GM12878 (cell line): ENCODE results near the gene MAPKAP1.

ENCODE experiments used
- CHD2 ChIP-seq: IDR thresholded peaks from 2 replicates; pipeline ENCODE4 v1.6.1; 2011; ENCODE audit warnings: low read depth, low read length, improper control_type of control experiment, borderline replicate concordance
- EGR1 ChIP-seq, 2 experiments: IDR thresholded peaks; 1 replicate in 1 of 2; 2 replicates in 1 of 2; pipeline ENCODE4 v1.6.1; 2011 to 2012; ENCODE audit warnings: low read depth in 2 of 2, low read length in 2 of 2, borderline replicate concordance in 1 of 2, mild to moderate bottlenecking in 1 of 2, moderate library complexity in 1 of 2
- EZH2 ChIP-seq: IDR thresholded peaks from 2 replicates; pipeline ENCODE4 v1.6.1; 2012; ENCODE audit warnings: low read depth, mild to moderate bottlenecking, control low read depth, inconsistent platforms, low read length, borderline replicate concordance; ENCODE audit not compliant: control insufficient read depth
- HDAC6 ChIP-seq: fragments of 200-600 bp; sonication (generic); IDR thresholded peaks from one replicate; pipeline ENCODE4 v1.8.0; 2017; ENCODE audit warnings: antibody characterized with exemption; ENCODE audit not compliant: unreplicated experiment
- MXI1 ChIP-seq: fragments of 150-350 bp; IDR thresholded peaks from 2 replicates; pipeline ENCODE4 v1.6.1; 2011; ENCODE audit warnings: low read depth, mild to moderate bottlenecking, inconsistent platforms, low read length, improper control_type of control experiment
- SMAD1 ChIP-seq: fragments of 450-650 bp; IDR thresholded peaks from 2 replicates; pipeline ENCODE4 v1.6.1; 2018; ENCODE audit warnings: mild to moderate bottlenecking, low read depth; ENCODE audit not compliant: partially characterized antibody
- YBX1 ChIP-seq: fragments of 450-650 bp; IDR thresholded peaks from 2 replicates; pipeline ENCODE4 v1.6.1; 2016; ENCODE audit warnings: antibody characterized with exemption
- TF ChIP-seq, protein P1 (sequence below), 3 experiments: IDR thresholded peaks in 2 of 3; conservative IDR thresholded peaks in 1 of 3; 2 replicates each; pipeline ENCODE4 v1.5.1; 2011; ENCODE audit warnings: low read depth in 3 of 3, low read length in 3 of 3, mild to moderate bottlenecking in 3 of 3, control low read depth in 2 of 3, moderate library complexity in 2 of 3, inconsistent platforms in 1 of 3, mixed read lengths in 1 of 3; ENCODE audit not compliant: control insufficient read depth in 2 of 3, insufficient read depth in 1 of 3; ENCODE audit errors: extremely low read depth in 1 of 3
- TF ChIP-seq, protein P2 (sequence below): fragments of 450-650 bp; IDR thresholded peaks from 2 replicates; pipeline ENCODE4 v1.6.1; 2014; ENCODE audit warnings: mild to moderate bottlenecking
- TF ChIP-seq, protein P3 (sequence below): fragments of 450-650 bp; IDR thresholded peaks from 2 replicates; pipeline ENCODE4 v1.6.1; 2017; ENCODE audit warnings: mild to moderate bottlenecking

DNA sequence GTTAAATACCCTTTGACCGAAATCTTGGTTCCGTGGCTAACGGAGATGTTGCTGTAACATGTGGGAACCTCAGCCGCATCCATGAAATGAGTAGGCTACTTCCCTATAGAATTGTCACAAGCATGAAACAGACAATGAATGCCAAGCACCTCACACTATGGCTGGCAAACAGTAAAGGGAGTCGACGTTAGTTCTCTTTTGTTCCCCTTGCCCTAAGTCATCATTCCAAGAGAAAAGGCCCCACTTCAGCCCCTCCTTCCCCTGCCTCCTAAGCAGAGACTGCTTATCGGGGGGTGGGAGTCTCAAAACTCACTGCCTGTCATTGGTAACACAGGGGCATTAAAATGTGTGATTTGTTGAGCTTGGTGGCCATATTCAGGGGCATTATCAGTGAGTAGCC, 159.6 kb downstream of the MAPKAP1 start:
- TF ChIP-seq, protein P1, sequence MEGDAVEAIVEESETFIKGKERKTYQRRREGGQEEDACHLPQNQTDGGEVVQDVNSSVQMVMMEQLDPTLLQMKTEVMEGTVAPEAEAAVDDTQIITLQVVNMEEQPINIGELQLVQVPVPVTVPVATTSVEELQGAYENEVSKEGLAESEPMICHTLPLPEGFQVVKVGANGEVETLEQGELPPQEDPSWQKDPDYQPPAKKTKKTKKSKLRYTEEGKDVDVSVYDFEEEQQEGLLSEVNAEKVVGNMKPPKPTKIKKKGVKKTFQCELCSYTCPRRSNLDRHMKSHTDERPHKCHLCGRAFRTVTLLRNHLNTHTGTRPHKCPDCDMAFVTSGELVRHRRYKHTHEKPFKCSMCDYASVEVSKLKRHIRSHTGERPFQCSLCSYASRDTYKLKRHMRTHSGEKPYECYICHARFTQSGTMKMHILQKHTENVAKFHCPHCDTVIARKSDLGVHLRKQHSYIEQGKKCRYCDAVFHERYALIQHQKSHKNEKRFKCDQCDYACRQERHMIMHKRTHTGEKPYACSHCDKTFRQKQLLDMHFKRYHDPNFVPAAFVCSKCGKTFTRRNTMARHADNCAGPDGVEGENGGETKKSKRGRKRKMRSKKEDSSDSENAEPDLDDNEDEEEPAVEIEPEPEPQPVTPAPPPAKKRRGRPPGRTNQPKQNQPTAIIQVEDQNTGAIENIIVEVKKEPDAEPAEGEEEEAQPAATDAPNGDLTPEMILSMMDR (IDR thresholded peaks at IDR 0.05 in 2 of 3, conservative IDR thresholded peaks at IDR 0.05 in 1 of 3; ENCODE audit: control insufficient read depth in 2 of 3, extremely low read depth in 1 of 3, insufficient read depth in 1 of 3, low read depth in 3 of 3, low read length in 3 of 3) = no peak
- TF ChIP-seq YBX1 = no peak
- TF ChIP-seq HDAC6 = no peak
- TF ChIP-seq, protein P2, sequence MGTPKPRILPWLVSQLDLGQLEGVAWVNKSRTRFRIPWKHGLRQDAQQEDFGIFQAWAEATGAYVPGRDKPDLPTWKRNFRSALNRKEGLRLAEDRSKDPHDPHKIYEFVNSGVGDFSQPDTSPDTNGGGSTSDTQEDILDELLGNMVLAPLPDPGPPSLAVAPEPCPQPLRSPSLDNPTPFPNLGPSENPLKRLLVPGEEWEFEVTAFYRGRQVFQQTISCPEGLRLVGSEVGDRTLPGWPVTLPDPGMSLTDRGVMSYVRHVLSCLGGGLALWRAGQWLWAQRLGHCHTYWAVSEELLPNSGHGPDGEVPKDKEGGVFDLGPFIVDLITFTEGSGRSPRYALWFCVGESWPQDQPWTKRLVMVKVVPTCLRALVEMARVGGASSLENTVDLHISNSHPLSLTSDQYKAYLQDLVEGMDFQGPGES = no peak
- TF ChIP-seq EZH2 = no peak
- TF ChIP-seq, protein P3, sequence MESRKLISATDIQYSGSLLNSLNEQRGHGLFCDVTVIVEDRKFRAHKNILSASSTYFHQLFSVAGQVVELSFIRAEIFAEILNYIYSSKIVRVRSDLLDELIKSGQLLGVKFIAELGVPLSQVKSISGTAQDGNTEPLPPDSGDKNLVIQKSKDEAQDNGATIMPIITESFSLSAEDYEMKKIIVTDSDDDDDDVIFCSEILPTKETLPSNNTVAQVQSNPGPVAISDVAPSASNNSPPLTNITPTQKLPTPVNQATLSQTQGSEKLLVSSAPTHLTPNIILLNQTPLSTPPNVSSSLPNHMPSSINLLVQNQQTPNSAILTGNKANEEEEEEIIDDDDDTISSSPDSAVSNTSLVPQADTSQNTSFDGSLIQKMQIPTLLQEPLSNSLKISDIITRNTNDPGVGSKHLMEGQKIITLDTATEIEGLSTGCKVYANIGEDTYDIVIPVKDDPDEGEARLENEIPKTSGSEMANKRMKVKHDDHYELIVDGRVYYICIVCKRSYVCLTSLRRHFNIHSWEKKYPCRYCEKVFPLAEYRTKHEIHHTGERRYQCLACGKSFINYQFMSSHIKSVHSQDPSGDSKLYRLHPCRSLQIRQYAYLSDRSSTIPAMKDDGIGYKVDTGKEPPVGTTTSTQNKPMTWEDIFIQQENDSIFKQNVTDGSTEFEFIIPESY = no peak
- no peak for TF ChIP-seq CHD2
- TF ChIP-seq SMAD1 = no peak
- TF ChIP-seq MXI1 = no peak
- no peak for TF ChIP-seq EGR1 (IDR thresholded peaks at IDR 0.05; ENCODE audit: borderline replicate concordance in 1 of 2, low read depth in 2 of 2, low read length in 2 of 2)
